Left lung (tissue), 10 donors: ENCODE measurements around the gene PRSS3. TPM values are rescaled to one million over a fixed set of nuclear protein-coding genes. Genes with fewer than 3 reads are reported as not detected.
"Not testable (repeated sequence)": the region's sequence is repeated elsewhere in the genome, so short reads cannot be mapped to it uniquely, and the experiment has no call there.

Experiments used
- ATAC-seq: fragments of 200-7000 bp; cut with Tn5 transposase; one replicate; pipeline ENCODE4 v1.9.1; 2020; ENCODE audit warnings: moderate library complexity
- DNase-seq, 4 donors: peaks; one replicate each; pipeline ENCODE4 v3.0.0-alpha.2; 2013 to 2020
- H3K27ac ChIP-seq, 2 donors: fragments of 200-600 bp; sonication (generic) in 1 of 2; one replicate each; pipeline versions ENCODE4 v1.5.0 to v1.8.0; 2020 to 2021
- H3K27me3 ChIP-seq, 2 donors: fragments of 200-600 bp; sonication (generic) in 1 of 2; one replicate each; pipeline versions ENCODE4 v1.5.0 to v1.8.0; 2020 to 2021
- H3K36me3 ChIP-seq, 2 donors: fragments of 200-600 bp; sonication (generic) in 1 of 2; one replicate each; pipeline versions ENCODE4 v1.5.0 to v1.8.0; 2020 to 2021
- H3K4me1 ChIP-seq, 2 donors: fragments of 200-600 bp; one replicate each; pipeline ENCODE4 v1.8.0; 2021
- H3K4me3 ChIP-seq, 2 donors: fragments of 200-600 bp; sonication (generic) in 1 of 2; one replicate each; pipeline versions ENCODE4 v1.5.0 to v1.8.0; 2020 to 2021; ENCODE audit warnings: mild to moderate bottlenecking in 1 of 2
- H3K9me3 ChIP-seq, 2 donors: fragments of 200-600 bp; sonication (generic) in 1 of 2; one replicate each; pipeline versions ENCODE4 v1.5.0 to v1.8.0; 2020 to 2021
- CTCF ChIP-seq, 2 donors: fragments of 200-600 bp; sonication (generic) in 1 of 2; IDR thresholded peaks; one replicate each; pipeline versions ENCODE4 v1.5.0 to v1.8.0; 2021; ENCODE audit warnings: antibody characterized with exemption in 2 of 2
- intact Hi-C, 2 donors: fragments of 100-400 bp; cut with DNase I; formaldehyde crosslinking; loops; one replicate each; pipeline versions ENCODE4 v1.11.2 to v1.14.2; 2022
- polyA plus RNA-seq, 6 donors: library from polyadenylated mRNA; unstranded; fragments of 120-200 nt; gene quantifications; one replicate each; pipeline ENCODE4 v1.2.1, GENCODE V29; 2013; ENCODE audit not compliant: insufficient read length in 6 of 6
- total RNA-seq, 2 donors: library from RNA; stranded (reverse); fragmentation: NEBNext Ultra II Directional; extraction: Animal tissue kit (Norgen Biotek cat#: 25700); gene quantifications; one replicate each; pipeline ENCODE4 v1.2.1, GENCODE V29; 2021
- donor health status: DM: no; HTN: yes; CAD: no.
- donor health status: DM: no; HTN: no; CAD: no.

Gene PRSS3
- total and polyA plus RNA-seq, 8 donors = 0.34 to 0.53 (median 0.45) TPM; not detected in 5

- intact Hi-C loops = no loop called here
- no peak for DNase-seq
- no peak for TF ChIP-seq CTCF (IDR thresholded peaks at IDR 0.05)
- Histone ChIP-seq H3K4me1 (peaks cover 7 to 78% of the 10 kb centered on the region in 2 donors), H3K9me3 (no peaks in the 10 kb centered on the region), H3K4me3 (no peak overlapping the region), H3K36me3 (no peaks in the 10 kb centered on the region), H3K27ac (peak overlapping the region in 1 of 2 donors; percentile 72), H3K27me3 (no peaks in the 10 kb centered on the region)
- no peak for ATAC-seq
These were observed 41.8 kb downstream of the PRSS3 start for GRCh38 chr9:33837138-33837537.

- TF ChIP-seq CTCF (IDR thresholded peaks at IDR 0.05) = no peak
- ATAC-seq (no peak), DNase-seq (no peak)
- no peaks in the 10 kb centered on the region for H3K27me3 ChIP-seq
- H3K36me3 ChIP-seq = no peaks in the 10 kb centered on the region
- H3K4me3 ChIP-seq = no peak overlapping the region
- intact Hi-C loops = no loop called here
- H3K27ac ChIP-seq = peak overlapping the region in 1 of 2 donors; percentile 41
- H3K4me1 ChIP-seq = peaks cover 7 to 93% of the 10 kb centered on the region in 2 donors
- no peaks in the 10 kb centered on the region for H3K9me3 ChIP-seq
These were observed 45.0 kb downstream of the PRSS3 start for GRCh38 chr9:33840381-33840780.

GRCh38 chr9:33843312-33843961, 48.1 kb downstream of the PRSS3 start:
- ATAC-seq (peak; percentile 30), DNase-seq (no peak)
- Histone ChIP-seq H3K9me3 (no peaks in the 10 kb centered on the region), H3K4me3 (no peak overlapping the region), H3K27me3 (no peaks in the 10 kb centered on the region), H3K4me1 (peaks cover 4 to 95% of the 10 kb centered on the region in 2 donors), H3K36me3 (no peaks in the 10 kb centered on the region), H3K27ac (peak overlapping the region; percentile 4 to 68)
- no peak for TF ChIP-seq CTCF (IDR thresholded peaks at IDR 0.05)
- intact Hi-C loops = no loop called here

GRCh38 chr9:33846231-33846630, 50.9 kb downstream of the PRSS3 start:
- ATAC-seq (no peak), DNase-seq (no peak)
- no peaks in the 10 kb centered on the region for H3K36me3 ChIP-seq
- intact Hi-C loops = no loop called here
- no peak overlapping the region for H3K27ac ChIP-seq
- no peaks in the 10 kb centered on the region for H3K27me3 ChIP-seq
- H3K4me1 ChIP-seq = peaks cover 13 to 96% of the 10 kb centered on the region in 2 donors
- no peaks in the 10 kb centered on the region for H3K9me3 ChIP-seq
- no peak for TF ChIP-seq CTCF (IDR thresholded peaks at IDR 0.05)
- H3K4me3 ChIP-seq = no peak overlapping the region

GRCh38 chr9:33847894-33848205, 52.5 kb downstream of the PRSS3 start:
- H3K4me3 ChIP-seq, DNase-seq, ATAC-seq, intact Hi-C loops, H3K9me3 ChIP-seq, H3K27ac ChIP-seq, H3K27me3 ChIP-seq, H3K36me3 ChIP-seq: not testable (repeated sequence)
- peaks cover 19 to 97% of the 10 kb centered on the region in 2 donors for H3K4me1 ChIP-seq

Other genes with a start within 250 kb of the PRSS3 start
- 10 to 100 TPM; 34.0 to 37.5 TPM for gene UBE2R2, start 21.6 kb downstream of the PRSS3 start, total RNA-seq
- gene UBE2R2, start 21.6 kb downstream of the PRSS3 start, polyA plus RNA-seq = 10 to 100 TPM; 54.2 to 60.6 (median 57.9) TPM